ENCODE results near the gene TPD52L1.

Gene TPD52L1

GRCh38 chr6:125245523-125246264 lies 92.1 kb downstream of the TPD52L1 start:
- no peak for TF ChIP-seq CTCF (conservative IDR thresholded peaks at IDR 0.05; ENCODE audit: low read length)
- H3K4me3 ChIP-seq (ENCODE audit: low read length) = no peak overlapping the region
- no peak for DNase-seq (ENCODE audit: low read depth)

- TF ChIP-seq CTCF (conservative IDR thresholded peaks at IDR 0.05; ENCODE audit: low read length) = no peak
- no peak overlapping the region for H3K4me3 ChIP-seq (ENCODE audit: low read length)
- DNase-seq (ENCODE audit: low read depth) = no peak
These were observed 93.0 kb downstream of the TPD52L1 start for GRCh38 chr6:125246566-125246965.

GRCh38 chr6:125248136-125248535 lies 94.6 kb downstream of the TPD52L1 start:
- no peak for DNase-seq (ENCODE audit: low read depth)
- no peak overlapping the region for H3K4me3 ChIP-seq (ENCODE audit: low read length)
- TF ChIP-seq CTCF (conservative IDR thresholded peaks at IDR 0.05; ENCODE audit: low read length) = no peak

- no peak for DNase-seq (ENCODE audit: low read depth)
- no peak overlapping the region for H3K4me3 ChIP-seq (ENCODE audit: low read length)
- TF ChIP-seq CTCF (conservative IDR thresholded peaks at IDR 0.05; ENCODE audit: low read length) = no peak
These were observed 96.9 kb downstream of the TPD52L1 start for GRCh38 chr6:125250511-125250910.

GRCh38 chr6:125251516-125252220 lies 98.1 kb downstream of the TPD52L1 start:
- DNase-seq (ENCODE audit: low read depth) = no peak
- TF ChIP-seq CTCF (conservative IDR thresholded peaks at IDR 0.05; ENCODE audit: low read length) = no peak
- no peak overlapping the region for H3K4me3 ChIP-seq (ENCODE audit: low read length)

GRCh38 chr6:125252891-125253290 lies 99.3 kb downstream of the TPD52L1 start:
- H3K4me3 ChIP-seq (ENCODE audit: low read length) = no peak overlapping the region
- peak; percentile 41 for DNase-seq (ENCODE audit: low read depth)
- TF ChIP-seq CTCF (conservative IDR thresholded peaks at IDR 0.05; ENCODE audit: low read length) = no peak

GRCh38 chr6:125253881-125254280 lies 100.3 kb downstream of the TPD52L1 start:
- H3K4me3 ChIP-seq (ENCODE audit: low read length) = no peak overlapping the region
- DNase-seq (ENCODE audit: low read depth) = no peak
- no peak for TF ChIP-seq CTCF (conservative IDR thresholded peaks at IDR 0.05; ENCODE audit: low read length)
